Melanocyte of skin (primary cell): ENCODE measurements around the gene FYN. TPM values are rescaled to one million over a fixed set of nuclear protein-coding genes. Genes with fewer than 3 reads are reported as not detected.

Experiments used
- total RNA-seq, 2 donors: library from RNA; depleted of rRNA; stranded (reverse); fragments of >200 nt; gene quantifications; 2 replicates each; pipeline ENCODE4 v1.2.3, GENCODE V29; 2012

The FYN gene
- 10 to 100 TPM; 66.9 to 69.9 TPM for total RNA-seq

DNA sequence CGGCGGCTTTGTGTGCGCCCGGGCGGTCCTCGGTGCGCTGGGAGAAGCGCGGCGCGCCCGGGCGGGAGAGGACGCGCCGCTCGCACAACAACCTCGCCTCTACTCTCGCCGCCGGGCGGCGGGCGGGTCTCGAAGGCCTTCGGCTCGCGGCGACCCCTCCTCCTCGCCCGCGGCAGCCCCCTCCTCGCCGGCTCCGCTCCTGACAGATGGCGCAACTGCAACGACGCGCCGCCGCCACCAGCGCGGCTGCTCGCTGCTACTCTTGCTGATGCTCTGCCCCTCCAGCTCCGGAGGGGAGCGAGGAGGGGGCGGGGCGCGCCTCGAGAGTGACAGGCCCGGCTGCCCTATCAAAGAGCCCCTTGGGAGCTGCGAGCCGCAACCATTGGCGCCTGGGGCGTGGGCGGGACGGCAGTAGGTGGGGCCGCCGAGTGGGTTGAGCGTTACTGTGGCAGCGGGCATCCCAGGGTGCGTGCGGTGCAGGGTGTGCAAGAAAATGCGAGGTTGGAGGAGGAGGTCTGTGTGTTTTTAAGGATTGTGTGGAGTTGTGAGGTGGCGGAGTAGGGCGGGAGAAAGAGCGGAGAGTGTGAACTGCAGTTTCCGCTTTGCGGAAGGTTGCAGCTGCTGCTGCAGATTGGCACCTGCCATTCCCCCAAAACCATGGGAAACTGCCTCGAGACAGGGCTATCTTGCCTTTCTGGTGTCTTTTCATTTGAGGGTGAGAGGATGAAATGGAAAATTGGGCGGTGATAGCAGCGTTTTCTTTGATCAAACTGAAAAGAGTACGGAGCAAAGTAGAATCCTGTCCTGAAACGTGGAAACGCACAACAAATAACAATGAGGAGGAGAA lies at the start of gene FYN:
Gene FYN, minus strand, starts transcription at position 275 of the 847 bp plus-strand sequence. CDS start 153,401 bp downstream, outside the sequence.

Other genes starting within 250 kb of the FYN start
- gene CCN6, start 180.7 kb upstream of the FYN start, total RNA-seq, result not detected
- 10 to 100 TPM; 10.7 to 14.3 TPM for gene TUBE1, start 214.0 kb upstream of the FYN start, total RNA-seq
- gene FAM229B, start 214.1 kb upstream of the FYN start, total RNA-seq, result 10 to 100 TPM in 1 of 2 donors, 1 to 10 TPM in 1; 9.3 to 15.1 TPM